Gastrocnemius medialis (tissue), 4 donors: ENCODE data around the gene EXO1. TPM values are rescaled to one million over a fixed set of nuclear protein-coding genes. Genes with fewer than 3 reads are reported as not detected.

Experiments used
- ATAC-seq, 2 donors: fragments of 150-250 bp; one replicate each; pipeline ENCODE4 v1.9.1; 2016
- DNase-seq, 2 donors: peaks; one replicate each; pipeline ENCODE4 v3.0.0-alpha.2; 2019
- H3K27ac ChIP-seq, 4 donors: fragments of 200-600 bp; sonication (generic); 1 replicate in 1 of 4; 2 replicates in 3 of 4; pipeline ENCODE4 v1.5.1; 2016 to 2018; ENCODE audit warnings: mild to moderate bottlenecking in 2 of 4, moderate library complexity in 1 of 4
- H3K27me3 ChIP-seq, 3 donors: fragments of 200-600 bp; sonication (generic) in 2 of 3; 1 replicate in 1 of 3; 2 replicates in 2 of 3; pipeline versions ENCODE4 v1.5.1 to v1.6.0; 2016 to 2019; ENCODE audit warnings: mild to moderate bottlenecking in 1 of 3, moderate library complexity in 1 of 3
- H3K36me3 ChIP-seq, 2 donors: fragments of 200-600 bp; sonication (generic) in 1 of 2; one replicate each; pipeline ENCODE4 v1.5.1; 2017 to 2018
- H3K4me1 ChIP-seq, 2 donors: fragments of 200-600 bp; sonication (generic) in 1 of 2; one replicate each; pipeline ENCODE4 v1.5.1; 2016 to 2017; ENCODE audit warnings: mild to moderate bottlenecking in 2 of 2
- H3K4me3 ChIP-seq, 4 donors: fragments of 200-600 bp; sonication (generic) in 3 of 4; 1 replicate in 1 of 4; 2 replicates in 3 of 4; pipeline ENCODE4 v1.5.1; 2016 to 2019; ENCODE audit warnings: mild to moderate bottlenecking in 2 of 4
- H3K9me3 ChIP-seq, 3 donors: fragments of 200-600 bp; sonication (generic) in 2 of 3; 1 replicate in 1 of 3; 2 replicates in 2 of 3; pipeline ENCODE4 v1.5.1; 2016 to 2019
- POLR2A ChIP-seq, 2 donors: fragments of 450-650 bp; IDR thresholded peaks; one replicate each; pipeline ENCODE4 v1.6.1; 2017; ENCODE audit warnings: antibody characterized with exemption in 2 of 2, mild to moderate bottlenecking in 2 of 2, moderate library complexity in 2 of 2
- in situ Hi-C, 4 donors: fragments of 200-750 bp; cut with MboI; loops; one replicate each; pipeline versions ENCODE4 v1.15.0 to v1.8.0; 2017; ENCODE audit warnings: low sequenced_read_pairs in 4 of 4
- intact Hi-C: fragments of 100-400 bp; cut with DNase I; formaldehyde crosslinking; loops from one replicate; pipeline ENCODE4 v1.15.1; 2023; ENCODE audit warnings: low total_unique reads
- total RNA-seq, 4 donors: library from RNA; depleted of rRNA; stranded (reverse); fragments of >200 nt; gene quantifications; one replicate each; pipeline versions ENCODE4 v1.1.0 to v1.2.3, GENCODE V29; 2016
- TF ChIP-seq, protein P1 (sequence below), 5 experiments: fragments of 450-650 bp in 3 of 5; fragments of 200-600 bp in 2 of 5; sonication (generic) in 2 of 5; IDR thresholded peaks in 4 of 5; conservative IDR thresholded peaks in 1 of 5; 1 replicate in 4 of 5; 2 replicates in 1 of 5; pipeline ENCODE4 v1.5.1; 2016 to 2019; ENCODE audit warnings: antibody characterized with exemption in 5 of 5, mild to moderate bottlenecking in 3 of 5, moderate library complexity in 3 of 5

EXO1 gene
- total RNA-seq, 4 donors from 2014 or later, result 0.20 TPM; not detected in 2

DNA sequence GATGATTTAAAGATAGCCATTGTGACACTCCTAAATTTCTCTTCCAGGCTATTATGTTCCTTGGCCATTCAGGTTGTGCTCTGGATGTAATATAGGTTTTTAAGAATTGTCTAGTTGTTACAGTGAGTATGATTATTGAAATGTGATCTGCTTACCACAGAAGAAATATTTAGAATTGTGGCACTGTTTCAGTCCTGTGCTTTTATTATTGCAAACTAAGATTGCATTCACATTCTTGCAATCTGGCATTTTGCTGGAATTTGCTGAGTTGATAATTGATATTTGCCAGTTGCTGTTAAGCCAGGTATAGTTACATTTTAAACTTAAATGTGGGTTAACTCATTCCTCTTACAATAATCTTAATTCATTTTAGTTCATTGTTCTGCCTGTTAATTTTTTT is 22.3 kb downstream of the EXO1 start:
- TF ChIP-seq, protein P1, sequence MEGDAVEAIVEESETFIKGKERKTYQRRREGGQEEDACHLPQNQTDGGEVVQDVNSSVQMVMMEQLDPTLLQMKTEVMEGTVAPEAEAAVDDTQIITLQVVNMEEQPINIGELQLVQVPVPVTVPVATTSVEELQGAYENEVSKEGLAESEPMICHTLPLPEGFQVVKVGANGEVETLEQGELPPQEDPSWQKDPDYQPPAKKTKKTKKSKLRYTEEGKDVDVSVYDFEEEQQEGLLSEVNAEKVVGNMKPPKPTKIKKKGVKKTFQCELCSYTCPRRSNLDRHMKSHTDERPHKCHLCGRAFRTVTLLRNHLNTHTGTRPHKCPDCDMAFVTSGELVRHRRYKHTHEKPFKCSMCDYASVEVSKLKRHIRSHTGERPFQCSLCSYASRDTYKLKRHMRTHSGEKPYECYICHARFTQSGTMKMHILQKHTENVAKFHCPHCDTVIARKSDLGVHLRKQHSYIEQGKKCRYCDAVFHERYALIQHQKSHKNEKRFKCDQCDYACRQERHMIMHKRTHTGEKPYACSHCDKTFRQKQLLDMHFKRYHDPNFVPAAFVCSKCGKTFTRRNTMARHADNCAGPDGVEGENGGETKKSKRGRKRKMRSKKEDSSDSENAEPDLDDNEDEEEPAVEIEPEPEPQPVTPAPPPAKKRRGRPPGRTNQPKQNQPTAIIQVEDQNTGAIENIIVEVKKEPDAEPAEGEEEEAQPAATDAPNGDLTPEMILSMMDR (IDR thresholded peaks at IDR 0.05 in 4 of 5, conservative IDR thresholded peaks at IDR 0.05 in 1 of 5), result no peak
- TF ChIP-seq POLR2A (IDR thresholded peaks at IDR 0.05), result no peak
- DNase-seq (no peak), ATAC-seq (no peak)
- H3K4me1 ChIP-seq, result no peaks in the 10 kb centered on the region
- H3K27ac ChIP-seq, result no peak overlapping the region
- no peaks in the 10 kb centered on the region for H3K9me3 ChIP-seq
- intact Hi-C loops (no loop called here), in situ Hi-C loops (no loop called here)
- no peak overlapping the region for H3K4me3 ChIP-seq
- no peaks in the 10 kb centered on the region for H3K36me3 ChIP-seq
- H3K27me3 ChIP-seq, result no peaks in the 10 kb centered on the region

DNA sequence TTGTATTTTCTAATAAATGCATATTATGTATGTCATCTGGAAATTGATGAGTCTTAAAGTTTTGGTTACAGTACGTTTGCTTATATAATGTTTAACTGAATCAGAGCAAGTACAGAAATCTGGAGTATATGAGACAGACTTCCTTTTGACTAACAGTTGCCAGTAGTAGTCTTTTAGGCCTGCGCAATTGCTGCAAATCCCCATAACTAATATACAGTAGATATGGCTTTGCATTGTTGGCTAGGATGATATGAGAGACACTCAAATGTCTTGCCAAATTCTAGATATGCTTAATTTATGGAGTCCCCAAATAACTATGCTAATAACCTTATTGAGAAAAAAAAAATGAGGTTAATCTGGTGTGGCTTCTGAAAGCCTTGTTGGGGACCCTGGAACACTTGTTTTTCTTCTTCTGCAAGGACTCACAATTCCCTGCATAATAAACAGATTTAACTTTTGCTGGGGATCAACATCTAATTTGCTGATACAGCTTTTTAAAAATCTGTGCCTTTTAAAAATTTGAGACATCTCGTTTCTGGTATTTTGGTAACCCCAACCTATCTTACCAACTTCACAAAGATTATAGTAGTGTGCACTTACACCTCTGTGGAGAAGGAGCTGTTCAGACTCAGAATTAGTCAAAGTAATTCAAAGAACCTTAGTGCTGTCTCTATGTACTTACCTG is 22.9 kb downstream of the EXO1 start:
- H3K4me3 ChIP-seq, result no peak overlapping the region
- H3K27me3 ChIP-seq, result no peaks in the 10 kb centered on the region
- TF ChIP-seq, protein P1 (IDR thresholded peaks at IDR 0.05 in 4 of 5, conservative IDR thresholded peaks at IDR 0.05 in 1 of 5), result no peak
- TF ChIP-seq POLR2A (IDR thresholded peaks at IDR 0.05), result no peak
- DNase-seq (no peak), ATAC-seq (no peak)
- no peak overlapping the region for H3K27ac ChIP-seq
- H3K36me3 ChIP-seq, result no peaks in the 10 kb centered on the region
- no peaks in the 10 kb centered on the region for H3K4me1 ChIP-seq
- in situ Hi-C loops, result no loop called here
- H3K9me3 ChIP-seq, result no peaks in the 10 kb centered on the region
- intact Hi-C loops, result no loop called here

DNA sequence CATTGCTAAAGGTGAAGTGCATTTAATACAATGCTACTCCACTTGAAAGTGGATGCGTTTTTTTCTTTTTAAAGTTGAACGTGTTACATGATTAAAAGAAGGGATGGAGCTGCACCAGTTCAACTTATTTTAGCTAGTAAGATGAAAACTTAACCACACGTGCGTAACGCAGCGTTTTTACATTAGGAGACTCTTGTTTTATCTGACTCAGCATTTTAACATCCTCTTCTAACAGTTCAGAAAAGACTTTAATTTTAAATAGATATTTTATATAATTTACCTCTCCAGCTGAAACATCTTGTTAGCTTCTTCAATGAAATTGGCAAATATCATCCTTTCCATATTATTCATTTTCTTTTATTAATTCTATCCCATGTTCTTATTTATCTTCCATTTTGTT is 33.4 kb downstream of the EXO1 start:
- in situ Hi-C loops (no loop called here), intact Hi-C loops (no loop called here)
- Histone ChIP-seq H3K27ac (no peak overlapping the region), H3K4me3 (no peak overlapping the region), H3K36me3 (no peaks in the 10 kb centered on the region), H3K9me3 (no peaks in the 10 kb centered on the region), H3K4me1 (no peaks in the 10 kb centered on the region), H3K27me3 (no peaks in the 10 kb centered on the region)
- DNase-seq (no peak), ATAC-seq (no peak)
- TF ChIP-seq POLR2A (IDR thresholded peaks at IDR 0.05), result no peak
- TF ChIP-seq, protein P1 (IDR thresholded peaks at IDR 0.05 in 4 of 5, conservative IDR thresholded peaks at IDR 0.05 in 1 of 5), result no peak

DNA sequence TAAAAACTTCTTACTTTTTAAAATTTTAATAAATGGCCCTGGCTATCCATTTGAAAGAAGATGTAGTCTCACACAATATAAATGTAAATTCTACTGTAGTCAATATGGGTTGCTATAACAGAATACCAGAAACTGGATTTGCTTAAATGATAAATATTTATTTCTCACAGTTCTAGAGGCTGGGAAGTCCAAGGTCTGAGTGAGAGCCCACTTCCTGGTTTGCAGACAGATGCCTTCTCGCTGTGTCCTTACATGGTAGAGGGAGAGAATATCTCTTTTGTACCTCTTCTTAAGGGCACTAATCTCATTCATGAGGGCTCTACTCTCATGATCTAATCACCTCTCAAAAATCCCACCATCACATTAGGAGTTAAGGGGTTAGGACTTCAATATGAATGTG is 35.2 kb downstream of the EXO1 start:
- TF ChIP-seq POLR2A (IDR thresholded peaks at IDR 0.05), result no peak
- TF ChIP-seq, protein P1 (IDR thresholded peaks at IDR 0.05 in 4 of 5, conservative IDR thresholded peaks at IDR 0.05 in 1 of 5), result no peak
- in situ Hi-C loops, result no loop called here
- Histone ChIP-seq H3K36me3 (no peaks in the 10 kb centered on the region), H3K27ac (no peak overlapping the region), H3K4me3 (no peak overlapping the region), H3K27me3 (no peaks in the 10 kb centered on the region), H3K4me1 (no peaks in the 10 kb centered on the region), H3K9me3 (no peaks in the 10 kb centered on the region)
- ATAC-seq (no peak), DNase-seq (no peak)
- intact Hi-C loops, result no loop called here

DNA sequence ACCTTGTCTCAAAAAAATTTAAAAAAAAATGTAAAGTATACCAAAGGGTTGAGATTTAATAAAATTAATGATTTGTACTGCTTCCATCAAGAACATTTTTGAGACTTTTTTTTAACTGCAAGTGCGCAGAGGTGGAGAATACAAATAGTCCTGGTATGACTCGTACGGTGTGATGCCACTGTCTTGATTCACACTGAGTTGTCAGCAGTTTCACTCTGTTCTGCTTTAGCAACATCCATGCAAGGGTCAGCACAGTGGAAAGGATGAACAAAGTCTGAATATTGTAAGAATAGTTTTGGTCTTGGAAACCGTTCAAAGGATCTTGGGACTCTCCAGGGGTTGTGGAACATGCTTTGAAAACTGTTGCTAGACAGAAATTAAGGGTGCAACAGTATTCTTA is 40.2 kb downstream of the EXO1 start:
- intact Hi-C loops (no loop called here), in situ Hi-C loops (no loop called here)
- Histone ChIP-seq H3K27me3 (no peaks in the 10 kb centered on the region), H3K4me3 (no peak overlapping the region), H3K36me3 (no peaks in the 10 kb centered on the region), H3K27ac (no peak overlapping the region), H3K9me3 (no peaks in the 10 kb centered on the region), H3K4me1 (no peaks in the 10 kb centered on the region)
- ATAC-seq (no peak), DNase-seq (no peak)
- TF ChIP-seq, protein P1 (IDR thresholded peaks at IDR 0.05 in 4 of 5, conservative IDR thresholded peaks at IDR 0.05 in 1 of 5), result no peak
- no peak for TF ChIP-seq POLR2A (IDR thresholded peaks at IDR 0.05)
